SU-DHL-6 (cell line): ENCODE measurements around the gene MTA2.

Experiments
- CTCF ChIP-seq: fragments of 200-600 bp; sonication (generic); IDR thresholded peaks from one replicate; pipeline ENCODE4 v1.5.1; 2017; ENCODE audit warnings: antibody characterized with exemption, mild to moderate bottlenecking, low read length, moderate library complexity; ENCODE audit not compliant: insufficient read depth, poor library complexity, severe bottlenecking
- EZH2phosphoT487 ChIP-seq: fragments of 200-600 bp; sonication (generic), shearing (Covaris generic); conservative IDR thresholded peaks from 2 replicates; pipeline ENCODE4 v1.6.1; 2018; ENCODE audit warnings: mild to moderate bottlenecking, antibody characterized with exemption, low read length, moderate library complexity, mixed read lengths

- TF ChIP-seq CTCF (no peak), EZH2phosphoT487 (no peak)
These were observed 27.1 kb downstream of the MTA2 start for GRCh38 chr11:62574363-62575071.
